Activated CD4-positive, CD25-positive, alpha-beta regulatory T cell treated with anti-CD3 and anti-CD28 coated beads, Interleukin-2, amount 50 U/mL, for 72 hours (primary cell): ENCODE results near the gene TRIM36.

Experiments used
- DNase-seq: peaks from one replicate; pipeline ENCODE4 v3.0.0; 2021

The TRIM36 gene

GRCh38 chr5:115160975-115161475 is 8.7 kb downstream of the TRIM36 start:
- no peak for DNase-seq

DNA sequence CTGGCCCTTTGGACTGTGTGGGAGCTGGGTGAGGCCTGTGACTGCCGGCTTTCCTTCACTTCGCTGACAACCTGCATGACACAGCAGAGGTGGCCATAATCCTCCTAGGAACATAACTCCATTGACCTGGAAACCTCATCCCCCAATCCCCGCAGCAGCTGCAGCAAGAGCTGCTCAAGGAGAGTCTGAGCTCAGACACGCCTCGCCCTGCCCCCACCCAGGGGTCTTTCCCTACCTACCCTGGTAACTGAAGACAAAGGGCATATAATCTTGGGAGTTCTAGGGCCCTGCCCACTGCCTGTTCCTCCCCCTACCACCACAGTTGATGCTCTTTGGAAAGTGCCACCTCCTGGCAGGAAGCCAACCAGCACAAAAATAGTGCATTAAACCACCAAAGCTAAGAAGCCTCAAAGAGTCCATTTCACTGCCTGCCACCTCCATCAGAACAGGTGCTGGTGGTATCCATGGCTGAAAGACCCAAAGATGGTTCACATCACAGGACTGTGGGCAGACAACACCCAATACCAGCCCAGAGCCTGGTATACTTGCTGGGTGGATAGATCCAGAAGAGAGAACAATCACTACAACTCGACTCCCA is 18.4 kb downstream of the TRIM36 start:
- no peak for DNase-seq

- no peak for DNase-seq
Observed at GRCh38 chr5:115150512-115150911, 19.2 kb downstream of the TRIM36 start.

DNA sequence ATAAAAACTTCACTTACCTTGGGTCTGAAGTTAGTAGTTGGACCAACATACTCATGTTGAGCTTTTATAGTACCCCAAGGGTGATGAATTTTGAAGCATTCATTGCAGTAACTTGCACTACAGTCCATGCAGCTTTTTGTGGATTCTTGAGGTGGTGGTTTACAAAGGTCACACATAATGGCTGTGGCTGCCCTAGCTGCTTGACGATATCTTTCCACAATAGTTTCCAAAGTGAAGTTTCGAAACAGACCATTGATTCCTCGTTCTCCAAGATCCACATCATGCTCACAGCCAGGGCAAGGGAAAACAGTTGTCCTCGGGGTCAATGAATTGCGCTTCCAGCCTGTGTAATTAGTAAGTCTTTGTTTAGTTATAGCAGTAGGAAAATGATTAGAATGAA is 22.7 kb downstream of the TRIM36 start:
- no peak for DNase-seq

GRCh38 chr5:115136294-115136693 is 33.4 kb downstream of the TRIM36 start:
- no peak for DNase-seq

- no peak for DNase-seq
Observed at GRCh38 chr5:115132465-115132864, 37.2 kb downstream of the TRIM36 start.

- DNase-seq = no peak
Observed at GRCh38 chr5:115126303-115126702, 43.4 kb downstream of the TRIM36 start.

DNA sequence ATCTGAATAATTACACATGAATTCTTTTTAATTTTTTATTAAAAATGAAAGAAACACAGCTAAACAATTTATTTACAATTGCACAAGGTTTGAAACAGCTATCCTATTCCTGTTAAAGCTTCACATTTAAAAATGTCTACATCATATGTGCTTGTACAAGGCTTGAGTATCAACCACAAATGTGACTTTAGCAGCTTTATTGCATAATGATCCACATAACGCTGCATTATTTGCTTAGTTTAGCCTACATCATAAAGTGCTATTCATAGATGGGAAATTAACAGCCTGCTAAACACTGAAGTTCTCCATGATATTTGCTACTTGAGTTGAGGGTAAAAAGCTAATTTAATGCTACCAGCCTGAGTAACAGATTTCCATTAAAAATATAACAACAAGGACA is 45.0 kb downstream of the TRIM36 start:
- DNase-seq = no peak

DNA sequence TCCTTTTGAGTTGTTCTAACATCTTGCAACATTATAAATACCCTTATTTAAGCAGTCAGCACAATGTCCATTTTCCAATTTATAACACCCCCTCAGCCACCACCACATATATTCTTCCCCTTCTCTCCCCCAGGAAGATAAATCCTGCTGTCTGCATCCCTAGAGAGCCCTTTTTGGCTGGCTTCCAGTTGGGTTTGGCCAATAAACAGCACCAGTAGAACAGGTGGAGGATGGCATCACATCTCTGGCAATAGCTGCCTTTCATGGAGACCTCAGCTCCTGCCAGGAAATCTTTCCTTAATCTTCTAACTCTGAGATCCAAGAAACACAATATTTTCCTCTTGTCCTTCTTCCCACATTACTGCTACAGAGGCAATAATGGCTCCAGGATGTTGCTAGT is 53.7 kb downstream of the TRIM36 start:
- no peak for DNase-seq

DNA sequence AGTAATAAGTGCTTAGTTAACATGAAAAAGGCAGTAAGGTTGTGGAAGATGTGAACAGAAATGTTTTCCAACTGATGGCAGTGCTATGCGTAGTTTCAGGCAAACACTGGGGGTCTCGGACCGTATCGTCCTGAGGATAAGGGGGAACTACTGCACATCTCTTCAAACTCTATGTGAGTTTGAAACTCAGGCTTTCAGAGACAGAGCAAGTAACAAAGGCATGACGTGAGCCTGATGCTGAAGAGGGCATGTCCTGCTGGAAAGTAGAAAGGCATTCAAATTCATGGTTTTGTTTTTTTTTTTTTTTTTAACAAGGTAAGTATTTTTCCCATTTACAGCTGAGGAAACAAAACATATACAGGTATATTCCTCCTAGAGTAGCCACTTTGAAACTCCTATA is 59.9 kb downstream of the TRIM36 start:
- no peak for DNase-seq

GRCh38 chr5:115109356-115109755 is 60.4 kb downstream of the TRIM36 start:
- DNase-seq = no peak

DNA sequence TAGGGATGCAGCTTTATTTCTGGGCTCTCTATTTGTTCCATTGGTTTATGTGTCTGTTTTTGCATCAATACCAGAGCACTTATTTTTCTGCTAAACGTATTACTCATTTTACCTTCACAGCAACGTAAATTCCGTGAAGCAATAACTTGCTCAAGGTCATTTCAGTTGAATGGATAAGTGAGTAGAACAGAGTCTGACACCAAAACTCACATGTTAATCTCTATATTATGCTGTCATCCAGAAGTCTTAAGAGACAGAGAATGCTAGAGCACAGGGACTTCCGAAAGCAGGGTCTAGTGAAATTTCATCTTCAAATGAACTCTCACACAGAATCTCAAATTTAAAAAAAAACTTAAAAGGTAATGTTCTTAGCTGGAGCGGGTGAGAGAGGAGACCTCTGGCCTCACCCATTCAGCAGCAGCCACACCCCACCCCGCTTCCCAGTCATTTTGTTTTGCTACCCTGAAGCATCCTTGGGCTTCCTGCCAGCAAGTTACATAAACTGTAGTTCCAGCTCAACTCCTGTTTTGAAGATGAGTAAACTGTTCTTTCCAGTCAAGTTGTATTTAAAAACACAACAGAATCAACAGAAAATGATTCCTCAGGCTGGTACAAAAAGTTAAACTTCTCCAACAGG is 69.3 kb downstream of the TRIM36 start:
- DNase-seq = no peak

GRCh38 chr5:115098041-115098702 is 71.5 kb downstream of the TRIM36 start:
- DNase-seq = no peak

GRCh38 chr5:115097236-115097635 is 72.5 kb downstream of the TRIM36 start:
- no peak for DNase-seq

DNA sequence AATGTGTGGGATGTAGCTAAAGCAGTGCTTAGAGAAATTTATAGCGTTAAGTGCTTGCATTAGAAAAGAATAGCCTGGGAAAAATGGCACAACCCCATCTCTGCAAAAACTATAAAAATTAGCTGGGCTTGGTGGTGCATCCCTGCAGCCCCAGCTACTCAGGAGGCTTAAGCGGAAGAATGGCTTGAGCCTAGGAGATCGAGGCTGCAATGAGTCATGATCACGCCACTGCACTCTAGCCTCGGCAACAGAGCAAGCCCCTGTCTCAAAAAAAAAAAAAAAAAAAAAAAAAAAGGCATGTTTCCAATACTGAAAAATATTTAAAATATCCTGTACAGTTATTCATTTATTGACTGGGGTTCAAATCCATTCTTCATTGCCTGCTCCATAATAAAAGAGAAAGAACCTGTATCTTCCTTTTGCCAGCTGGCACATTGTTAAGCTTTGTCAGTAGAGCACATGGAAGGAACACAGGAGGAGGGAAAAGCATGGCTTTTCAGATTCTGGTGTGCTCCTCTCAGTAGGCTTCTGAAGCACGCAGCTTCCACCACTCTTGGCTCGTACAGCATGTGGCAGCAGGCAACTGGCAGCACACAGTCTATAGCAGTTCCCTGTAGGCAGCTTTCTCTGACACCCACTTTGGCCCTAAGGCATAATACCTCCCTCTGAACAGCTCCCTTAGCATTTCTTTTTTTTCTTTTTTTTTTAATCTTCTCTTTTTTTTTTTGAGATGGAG is 73.5 kb downstream of the TRIM36 start:
- no peak for DNase-seq

DNA sequence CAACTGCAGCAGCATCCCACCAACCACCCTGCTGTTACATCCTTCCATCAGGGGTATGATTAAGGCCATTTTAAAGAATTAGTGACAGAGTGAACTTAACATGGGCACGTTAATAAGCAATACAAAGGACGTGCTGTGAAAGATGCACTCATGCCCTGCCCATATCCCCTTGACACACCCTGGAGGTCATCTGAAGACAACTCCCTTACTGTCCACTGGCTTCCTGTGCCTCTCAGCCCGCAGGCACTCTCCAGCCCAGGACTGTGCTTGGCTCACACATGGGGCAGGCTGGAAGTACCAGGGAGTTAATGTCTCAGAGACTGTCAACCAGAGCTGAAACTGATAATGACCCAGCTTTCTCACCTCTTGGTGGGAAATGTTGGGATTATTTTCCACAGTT is 81.8 kb downstream of the TRIM36 start:
- DNase-seq = no peak

DNA sequence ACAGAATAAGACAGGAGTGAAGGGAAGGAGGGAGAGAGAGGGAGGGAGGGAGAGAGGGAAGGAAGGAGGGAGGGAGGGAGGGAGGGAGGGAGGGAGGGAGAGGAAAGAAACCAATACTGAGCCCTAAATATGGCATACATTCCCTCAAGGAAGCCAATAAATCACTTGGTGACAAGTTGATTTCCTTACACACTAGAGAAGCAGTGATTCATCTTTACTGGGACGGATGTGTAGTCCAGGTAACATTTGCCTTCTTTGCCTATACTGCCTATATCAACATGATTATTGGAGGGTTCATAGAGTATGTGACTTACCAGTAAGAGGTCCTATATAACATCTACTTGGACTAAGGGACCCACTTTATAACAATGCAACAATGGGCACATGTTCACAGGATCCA is 83.2 kb downstream of the TRIM36 start:
- DNase-seq = no peak

DNA sequence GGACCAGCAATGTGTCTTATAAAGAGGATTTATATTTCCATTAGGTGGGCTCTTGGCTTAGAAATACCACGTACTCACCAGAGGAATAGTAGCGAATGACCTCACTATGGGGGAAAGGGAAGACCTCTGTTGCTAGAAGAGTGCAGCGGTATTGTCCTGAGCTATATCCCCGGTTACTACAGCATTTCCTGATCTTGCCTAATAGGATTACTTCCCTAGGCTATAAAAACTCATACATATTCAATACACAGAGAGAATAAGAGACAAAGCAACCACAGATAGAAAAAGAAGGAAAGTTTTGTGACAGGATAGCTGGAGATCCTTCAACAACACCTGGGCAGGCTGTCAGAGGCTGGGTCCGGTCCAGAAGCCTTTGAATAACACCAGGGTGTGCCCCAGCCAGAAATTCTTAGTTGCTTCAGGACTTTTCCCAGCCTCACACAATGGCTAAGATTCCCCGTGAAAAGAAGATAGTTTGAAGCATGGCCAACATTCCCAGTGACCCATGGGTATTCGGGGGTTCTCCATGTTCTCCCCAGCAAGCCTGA is 85.4 kb downstream of the TRIM36 start:
- no peak for DNase-seq

- no peak for DNase-seq
Observed at GRCh38 chr5:115079924-115080623, 89.6 kb downstream of the TRIM36 start.
